ENCODE results near the gene APBA2. TPM values are rescaled to one million over a fixed set of nuclear protein-coding genes. Genes with fewer than 3 reads are reported as not detected.

The APBA2 gene
- total RNA-seq, 1 donor from 2014 or later, result 4.2 TPM

DNA sequence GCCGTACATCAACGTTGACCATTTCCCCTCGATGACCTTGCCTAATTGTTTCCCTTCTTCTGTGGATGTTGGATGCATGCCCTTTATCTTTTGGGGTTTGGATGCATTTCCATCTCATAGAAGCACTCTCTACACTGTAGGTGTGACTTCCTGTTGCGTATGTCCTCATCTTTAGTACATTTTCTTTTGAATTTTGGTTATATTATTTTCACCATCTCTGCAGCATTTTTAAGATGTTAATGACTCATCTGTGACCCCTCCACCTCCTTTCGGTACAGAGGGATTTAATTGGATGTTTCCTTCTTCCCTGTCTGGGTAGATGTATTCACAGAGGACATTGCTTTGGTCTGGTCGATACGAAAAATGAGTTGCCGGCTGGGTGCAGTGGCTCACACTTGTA is 172.1 kb downstream of the APBA2 start:
- no peak overlapping the region for H3K4me3 ChIP-seq (ENCODE audit: low read length in 3 of 3)
- no peak overlapping the region for H3K27ac ChIP-seq (ENCODE audit: low read depth, low read length)
- H3K27me3 ChIP-seq (ENCODE audit: control insufficient read depth in 3 of 3, insufficient read depth in 3 of 3, low read length in 3 of 3), result no peaks in the 10 kb centered on the region
- H3K9me3 ChIP-seq (ENCODE audit: control insufficient read depth in 3 of 3, low read length in 3 of 3), result peaks cover 0 to 9% (median 1%) of the 10 kb centered on the region in 3 donors
- H3K4me1 ChIP-seq (ENCODE audit: control insufficient read depth in 3 of 3, insufficient read depth in 3 of 3, low read length in 3 of 3), result no peaks in the 10 kb centered on the region
- no peak overlapping the region for H3K9ac ChIP-seq (ENCODE audit: low read depth in 1 of 3, low read length in 3 of 3)
- H3K36me3 ChIP-seq (ENCODE audit: control insufficient read depth in 3 of 3, insufficient read depth in 3 of 3, low read length in 3 of 3), result no peaks in the 10 kb centered on the region

DNA sequence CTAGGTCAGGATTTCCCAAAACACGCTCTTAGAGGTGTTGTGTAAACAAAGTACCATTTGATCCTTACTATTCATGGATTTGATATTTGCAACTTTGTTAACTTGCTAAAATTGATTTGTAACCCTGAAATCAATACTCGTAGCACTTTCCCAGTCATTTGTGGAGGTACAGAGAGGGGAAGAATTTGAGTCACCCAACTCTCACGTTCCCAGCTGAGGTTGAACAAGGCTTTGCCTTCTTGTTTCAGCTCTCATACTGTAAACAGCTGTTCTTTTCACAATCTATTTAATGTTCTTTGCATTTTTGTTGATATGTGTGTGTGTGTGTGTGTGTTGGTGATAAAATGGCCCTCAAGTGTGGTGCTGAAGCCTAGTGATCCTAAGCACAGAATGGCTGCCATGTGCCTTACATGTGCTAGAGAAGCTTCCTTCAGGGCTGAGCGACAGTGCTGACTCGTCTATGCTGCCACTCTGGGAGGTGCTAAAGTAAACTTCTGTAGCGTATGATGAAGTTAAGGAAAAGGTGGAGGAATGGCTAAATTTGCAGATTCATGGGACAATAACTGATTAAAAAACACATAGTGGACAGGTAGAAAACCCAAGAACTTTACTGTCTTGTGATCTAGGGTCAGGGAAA is 173.2 kb downstream of the APBA2 start:
- no peaks in the 10 kb centered on the region for H3K36me3 ChIP-seq (ENCODE audit: control insufficient read depth in 3 of 3, insufficient read depth in 3 of 3, low read length in 3 of 3)
- H3K27me3 ChIP-seq (ENCODE audit: control insufficient read depth in 3 of 3, insufficient read depth in 3 of 3, low read length in 3 of 3), result peaks cover 0 to 3% (median 0%) of the 10 kb centered on the region in 3 donors
- H3K9me3 ChIP-seq (ENCODE audit: control insufficient read depth in 3 of 3, low read length in 3 of 3), result peaks cover 0 to 5% (median 1%) of the 10 kb centered on the region in 3 donors
- H3K27ac ChIP-seq (ENCODE audit: low read depth, low read length), result no peak overlapping the region
- no peak overlapping the region for H3K4me3 ChIP-seq (ENCODE audit: low read length in 3 of 3)
- no peaks in the 10 kb centered on the region for H3K4me1 ChIP-seq (ENCODE audit: control insufficient read depth in 3 of 3, insufficient read depth in 3 of 3, low read length in 3 of 3)
- no peak overlapping the region for H3K9ac ChIP-seq (ENCODE audit: low read depth in 1 of 3, low read length in 3 of 3)

DNA sequence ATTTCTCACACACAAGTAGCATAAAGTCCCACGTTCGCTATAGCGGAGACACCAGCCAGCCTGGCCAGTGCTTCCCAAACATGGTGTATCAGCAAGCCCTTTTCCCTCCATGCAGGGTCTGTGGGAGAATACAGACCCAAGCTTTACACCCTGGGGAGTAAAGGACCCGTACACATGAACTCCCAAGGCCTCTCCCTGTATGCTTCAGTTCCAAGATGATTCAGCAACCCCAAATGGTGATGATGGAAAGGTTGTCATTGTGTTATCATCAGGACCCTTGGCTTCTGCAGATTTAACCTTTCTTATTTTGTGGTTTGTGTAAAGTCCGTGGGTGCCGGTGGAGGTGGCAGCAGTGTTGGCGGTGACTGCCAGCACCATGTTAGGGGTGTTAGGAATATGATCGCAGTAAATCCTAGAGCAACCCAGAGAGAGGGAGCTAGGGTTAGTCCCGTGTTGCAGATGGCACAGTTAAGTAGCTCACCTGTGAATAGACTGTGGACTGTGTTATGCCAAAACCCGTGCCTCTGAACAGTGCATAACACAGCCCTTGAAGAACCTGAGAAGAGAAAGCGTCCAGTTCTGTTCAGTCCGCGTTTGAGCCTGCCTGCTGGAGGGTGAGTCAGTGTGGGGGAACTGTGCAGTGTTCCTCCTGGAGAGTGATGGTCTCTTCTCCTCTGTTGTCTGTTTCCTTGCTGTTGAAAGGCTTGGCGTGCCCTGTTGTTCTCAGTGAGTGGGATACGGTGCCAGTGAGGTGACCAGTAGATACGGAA is 174.3 kb downstream of the APBA2 start:
- peaks cover 0 to 5% (median 1%) of the 10 kb centered on the region in 3 donors for H3K9me3 ChIP-seq (ENCODE audit: control insufficient read depth in 3 of 3, low read length in 3 of 3)
- no peak overlapping the region for H3K27ac ChIP-seq (ENCODE audit: low read depth, low read length)
- no peak overlapping the region for H3K9ac ChIP-seq (ENCODE audit: low read depth in 1 of 3, low read length in 3 of 3)
- H3K36me3 ChIP-seq (ENCODE audit: control insufficient read depth in 3 of 3, insufficient read depth in 3 of 3, low read length in 3 of 3), result no peaks in the 10 kb centered on the region
- no peak overlapping the region for H3K4me3 ChIP-seq (ENCODE audit: low read length in 3 of 3)
- H3K27me3 ChIP-seq (ENCODE audit: control insufficient read depth in 3 of 3, insufficient read depth in 3 of 3, low read length in 3 of 3), result peaks cover 0 to 3% (median 3%) of the 10 kb centered on the region in 3 donors
- no peaks in the 10 kb centered on the region for H3K4me1 ChIP-seq (ENCODE audit: control insufficient read depth in 3 of 3, insufficient read depth in 3 of 3, low read length in 3 of 3)

DNA sequence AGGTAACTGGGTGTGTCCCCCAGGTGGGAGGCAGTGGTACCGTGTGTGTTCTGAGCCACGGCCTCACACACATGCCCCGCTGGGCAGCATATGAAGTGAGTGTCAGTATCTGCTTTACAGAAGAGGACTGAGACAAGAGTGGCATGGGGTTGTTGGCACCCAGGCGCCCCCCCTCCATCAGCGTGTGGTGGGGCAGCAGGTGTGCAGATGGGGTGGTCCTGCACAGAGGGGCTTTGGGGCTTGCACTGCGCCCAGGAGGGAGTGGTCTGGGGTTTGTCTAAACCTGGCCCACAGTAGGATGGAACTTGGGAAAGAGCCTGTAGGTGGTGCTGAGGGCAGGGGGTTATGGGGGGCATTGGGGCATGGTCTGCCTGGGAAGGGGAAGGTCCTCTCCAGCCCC is 176.0 kb downstream of the APBA2 start:
- Histone ChIP-seq H3K9ac (ENCODE audit: low read depth in 1 of 3, low read length in 3 of 3) (no peak overlapping the region), H3K27me3 (ENCODE audit: control insufficient read depth in 3 of 3, insufficient read depth in 3 of 3, low read length in 3 of 3) (peaks cover 0 to 3% (median 3%) of the 10 kb centered on the region in 3 donors), H3K4me3 (ENCODE audit: low read length in 3 of 3) (no peak overlapping the region), H3K9me3 (ENCODE audit: control insufficient read depth in 3 of 3, low read length in 3 of 3) (peaks cover 0 to 5% (median 1%) of the 10 kb centered on the region in 3 donors), H3K27ac (ENCODE audit: low read depth, low read length) (no peak overlapping the region), H3K36me3 (ENCODE audit: control insufficient read depth in 3 of 3, insufficient read depth in 3 of 3, low read length in 3 of 3) (no peaks in the 10 kb centered on the region), H3K4me1 (ENCODE audit: control insufficient read depth in 3 of 3, insufficient read depth in 3 of 3, low read length in 3 of 3) (no peaks in the 10 kb centered on the region)

DNA sequence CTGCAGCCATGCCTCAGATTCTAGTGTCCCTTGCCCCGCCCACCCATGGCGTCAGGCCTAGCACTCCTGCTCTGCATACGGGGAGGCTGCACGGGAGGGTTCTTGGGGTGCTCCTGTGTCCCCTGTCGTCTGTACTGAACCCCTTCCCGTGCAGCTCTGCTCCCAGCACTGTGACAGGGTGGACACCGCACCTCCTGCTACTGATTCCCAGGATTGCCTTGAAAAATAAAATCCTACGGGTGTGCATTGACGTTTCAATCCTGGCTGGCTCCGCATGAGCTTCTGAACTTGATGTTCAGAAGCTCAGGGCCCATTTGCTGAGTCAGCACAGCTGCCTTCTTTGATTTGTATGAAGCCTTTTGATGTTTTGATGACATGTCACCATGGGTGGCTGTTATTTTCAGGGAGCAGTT is 176.4 kb downstream of the APBA2 start:
- H3K27ac ChIP-seq (ENCODE audit: low read depth, low read length), result no peak overlapping the region
- H3K4me3 ChIP-seq (ENCODE audit: low read length in 3 of 3), result no peak overlapping the region
- H3K4me1 ChIP-seq (ENCODE audit: control insufficient read depth in 3 of 3, insufficient read depth in 3 of 3, low read length in 3 of 3), result no peaks in the 10 kb centered on the region
- peaks cover 0 to 3% (median 3%) of the 10 kb centered on the region in 3 donors for H3K27me3 ChIP-seq (ENCODE audit: control insufficient read depth in 3 of 3, insufficient read depth in 3 of 3, low read length in 3 of 3)
- H3K9me3 ChIP-seq (ENCODE audit: control insufficient read depth in 3 of 3, low read length in 3 of 3), result peaks cover 0 to 5% (median 1%) of the 10 kb centered on the region in 3 donors
- no peak overlapping the region for H3K9ac ChIP-seq (ENCODE audit: low read depth in 1 of 3, low read length in 3 of 3)
- H3K36me3 ChIP-seq (ENCODE audit: control insufficient read depth in 3 of 3, insufficient read depth in 3 of 3, low read length in 3 of 3), result no peaks in the 10 kb centered on the region

DNA sequence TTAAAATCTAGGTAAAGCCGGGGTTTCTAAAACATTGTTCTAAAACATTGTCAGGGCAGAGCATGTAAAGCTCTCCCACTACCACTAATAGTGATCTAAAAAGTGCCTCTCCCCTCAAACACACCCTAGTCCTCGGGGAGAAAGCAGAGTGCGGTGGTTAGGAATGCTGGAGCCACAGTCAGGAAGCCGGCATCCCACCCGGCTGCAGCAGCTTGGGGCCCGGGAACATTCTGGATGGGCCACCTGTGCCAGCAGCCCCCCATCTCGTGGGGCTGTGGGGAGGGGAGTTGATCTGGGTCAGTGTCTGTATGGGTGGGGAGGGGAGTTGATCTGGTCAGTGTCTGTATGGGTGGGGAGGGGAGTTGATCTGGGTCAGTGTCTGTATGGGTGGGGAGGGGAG is 176.9 kb downstream of the APBA2 start:
- Histone ChIP-seq H3K27me3 (ENCODE audit: control insufficient read depth in 3 of 3, insufficient read depth in 3 of 3, low read length in 3 of 3) (peaks cover 0 to 3% (median 3%) of the 10 kb centered on the region in 3 donors), H3K27ac (ENCODE audit: low read depth, low read length) (no peak overlapping the region), H3K9me3 (ENCODE audit: control insufficient read depth in 3 of 3, low read length in 3 of 3) (peaks cover 0 to 5% (median 1%) of the 10 kb centered on the region in 3 donors), H3K4me3 (ENCODE audit: low read length in 3 of 3) (no peak overlapping the region), H3K4me1 (ENCODE audit: control insufficient read depth in 3 of 3, insufficient read depth in 3 of 3, low read length in 3 of 3) (no peaks in the 10 kb centered on the region), H3K36me3 (ENCODE audit: control insufficient read depth in 3 of 3, insufficient read depth in 3 of 3, low read length in 3 of 3) (no peaks in the 10 kb centered on the region), H3K9ac (ENCODE audit: low read depth in 1 of 3, low read length in 3 of 3) (no peak overlapping the region)

DNA sequence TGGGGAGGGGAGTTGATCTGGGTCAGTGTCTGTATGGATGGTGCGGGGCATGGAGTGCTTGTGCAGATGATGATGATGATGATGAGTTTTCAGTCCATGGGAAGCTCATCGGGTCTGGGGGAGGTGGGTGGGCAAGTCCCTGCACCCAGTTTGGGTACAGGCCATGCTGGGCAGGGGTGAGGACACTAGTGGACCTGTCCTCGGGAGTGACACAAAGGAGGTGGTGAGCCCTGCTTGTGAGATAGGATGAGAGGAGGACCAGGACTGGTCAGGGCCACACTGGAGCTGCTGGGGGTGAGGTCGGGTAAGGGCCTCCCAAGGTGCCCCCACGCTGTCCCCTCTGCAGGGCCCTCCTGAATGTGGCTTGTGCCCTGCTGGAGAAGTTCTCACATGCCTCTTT is 177.9 kb downstream of the APBA2 start:
- no peak overlapping the region for H3K4me3 ChIP-seq (ENCODE audit: low read length in 3 of 3)
- H3K9me3 ChIP-seq (ENCODE audit: control insufficient read depth in 3 of 3, low read length in 3 of 3), result peaks cover 0 to 3% (median 1%) of the 10 kb centered on the region in 3 donors
- no peaks in the 10 kb centered on the region for H3K36me3 ChIP-seq (ENCODE audit: control insufficient read depth in 3 of 3, insufficient read depth in 3 of 3, low read length in 3 of 3)
- no peaks in the 10 kb centered on the region for H3K4me1 ChIP-seq (ENCODE audit: control insufficient read depth in 3 of 3, insufficient read depth in 3 of 3, low read length in 3 of 3)
- H3K27ac ChIP-seq (ENCODE audit: low read depth, low read length), result no peak overlapping the region
- H3K9ac ChIP-seq (ENCODE audit: low read depth in 1 of 3, low read length in 3 of 3), result no peak overlapping the region
- H3K27me3 ChIP-seq (ENCODE audit: control insufficient read depth in 3 of 3, insufficient read depth in 3 of 3, low read length in 3 of 3), result peaks cover 0 to 3% (median 3%) of the 10 kb centered on the region in 3 donors

DNA sequence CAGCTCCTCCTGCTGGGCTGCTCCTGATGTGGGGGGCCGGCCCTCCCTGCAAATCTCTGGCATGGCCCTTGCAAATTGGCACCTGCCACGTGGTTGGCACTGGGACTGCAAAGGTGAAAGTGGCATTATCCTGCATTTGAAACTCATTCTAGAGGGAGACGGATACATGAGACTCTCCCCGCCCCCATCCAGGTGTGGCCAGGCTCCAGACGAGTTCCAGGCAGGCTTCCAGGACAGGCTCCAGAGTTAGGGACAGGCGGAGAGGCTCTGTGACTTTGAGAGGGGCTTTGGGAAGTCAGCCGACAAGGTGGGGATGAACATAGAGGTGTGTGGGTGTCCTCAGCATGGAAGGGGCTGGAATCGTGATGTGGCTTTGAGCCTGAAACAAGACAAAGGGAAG is 178.5 kb downstream of the APBA2 start:
- no peaks in the 10 kb centered on the region for H3K36me3 ChIP-seq (ENCODE audit: control insufficient read depth in 3 of 3, insufficient read depth in 3 of 3, low read length in 3 of 3)
- peaks cover 0 to 2% (median 0%) of the 10 kb centered on the region in 3 donors for H3K9me3 ChIP-seq (ENCODE audit: control insufficient read depth in 3 of 3, low read length in 3 of 3)
- no peak overlapping the region for H3K4me3 ChIP-seq (ENCODE audit: low read length in 3 of 3)
- H3K27me3 ChIP-seq (ENCODE audit: control insufficient read depth in 3 of 3, insufficient read depth in 3 of 3, low read length in 3 of 3), result peaks cover 0 to 3% (median 3%) of the 10 kb centered on the region in 3 donors
- H3K27ac ChIP-seq (ENCODE audit: low read depth, low read length), result no peak overlapping the region
- H3K4me1 ChIP-seq (ENCODE audit: control insufficient read depth in 3 of 3, insufficient read depth in 3 of 3, low read length in 3 of 3), result no peaks in the 10 kb centered on the region
- H3K9ac ChIP-seq (ENCODE audit: low read depth in 1 of 3, low read length in 3 of 3), result no peak overlapping the region

DNA sequence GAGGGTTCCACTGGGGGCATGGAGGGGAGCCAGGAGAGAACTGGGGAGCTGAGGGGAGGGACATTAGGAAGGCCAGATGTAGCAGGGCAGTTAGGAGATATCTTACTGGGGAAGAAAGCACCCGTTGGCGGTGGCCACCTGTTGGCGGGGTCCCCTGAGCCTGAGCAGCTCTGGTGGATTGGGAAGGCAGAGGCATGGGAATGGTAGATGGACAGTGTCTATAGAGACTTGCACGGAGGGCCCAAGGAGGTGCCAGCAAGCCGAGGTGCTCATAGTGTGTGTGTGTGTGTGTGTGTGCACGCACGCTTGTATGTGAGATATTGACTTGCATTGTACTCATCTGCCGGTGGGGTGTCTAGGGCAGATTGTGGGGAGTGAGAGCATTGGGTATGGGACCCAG is 179.0 kb downstream of the APBA2 start:
- Histone ChIP-seq H3K36me3 (ENCODE audit: control insufficient read depth in 3 of 3, insufficient read depth in 3 of 3, low read length in 3 of 3) (no peaks in the 10 kb centered on the region), H3K4me1 (ENCODE audit: control insufficient read depth in 3 of 3, insufficient read depth in 3 of 3, low read length in 3 of 3) (no peaks in the 10 kb centered on the region), H3K4me3 (ENCODE audit: low read length in 3 of 3) (no peak overlapping the region), H3K27ac (ENCODE audit: low read depth, low read length) (no peak overlapping the region), H3K27me3 (ENCODE audit: control insufficient read depth in 3 of 3, insufficient read depth in 3 of 3, low read length in 3 of 3) (peaks cover 0 to 3% (median 3%) of the 10 kb centered on the region in 3 donors), H3K9me3 (ENCODE audit: control insufficient read depth in 3 of 3, low read length in 3 of 3) (peaks cover 0 to 6% (median 3%) of the 10 kb centered on the region in 3 donors), H3K9ac (ENCODE audit: low read depth in 1 of 3, low read length in 3 of 3) (no peak overlapping the region)

DNA sequence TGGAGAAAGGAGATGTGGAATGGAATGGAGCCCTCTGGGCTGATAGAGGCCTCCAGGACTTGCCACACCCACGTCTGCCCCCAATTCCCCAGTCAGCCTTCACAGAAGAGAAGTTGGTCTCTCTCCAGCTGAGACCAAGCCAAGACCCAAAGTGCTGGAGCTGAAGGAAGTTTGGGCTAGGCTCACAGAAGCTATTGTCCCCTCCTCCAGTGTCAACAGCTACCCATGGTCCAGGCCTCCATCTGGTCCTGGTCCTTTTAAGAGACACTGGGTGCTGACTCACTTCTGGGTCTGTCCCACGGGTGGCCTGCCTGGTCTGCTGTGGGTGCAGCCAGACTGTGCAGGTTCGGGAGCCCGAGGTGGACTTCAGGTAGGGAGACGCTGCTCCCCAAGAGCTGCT is 179.8 kb downstream of the APBA2 start:
- Histone ChIP-seq H3K4me1 (ENCODE audit: control insufficient read depth in 3 of 3, insufficient read depth in 3 of 3, low read length in 3 of 3) (peaks cover 0 to 2% (median 0%) of the 10 kb centered on the region in 3 donors), H3K4me3 (ENCODE audit: low read length in 3 of 3) (no peak overlapping the region), H3K27me3 (ENCODE audit: control insufficient read depth in 3 of 3, insufficient read depth in 3 of 3, low read length in 3 of 3) (peaks cover 0 to 3% (median 3%) of the 10 kb centered on the region in 3 donors), H3K9me3 (ENCODE audit: control insufficient read depth in 3 of 3, low read length in 3 of 3) (peaks cover 0 to 5% (median 3%) of the 10 kb centered on the region in 3 donors), H3K9ac (ENCODE audit: low read depth in 1 of 3, low read length in 3 of 3) (no peak overlapping the region), H3K36me3 (ENCODE audit: control insufficient read depth in 3 of 3, insufficient read depth in 3 of 3, low read length in 3 of 3) (no peaks in the 10 kb centered on the region), H3K27ac (ENCODE audit: low read depth, low read length) (no peak overlapping the region)
